Erythroblast (primary cell): ENCODE results near the gene PAK5.

Source experiments
- GATA1 ChIP-seq: IDR thresholded peaks from 2 replicates; pipeline ENCODE4 v1.6.1; 2011; ENCODE audit warnings: low read depth, mild to moderate bottlenecking, control low read depth, low read length, moderate library complexity
- POLR2A ChIP-seq: IDR thresholded peaks from 2 replicates; pipeline ENCODE4 v1.6.1; 2011; ENCODE audit warnings: mild to moderate bottlenecking, low read length

DNA sequence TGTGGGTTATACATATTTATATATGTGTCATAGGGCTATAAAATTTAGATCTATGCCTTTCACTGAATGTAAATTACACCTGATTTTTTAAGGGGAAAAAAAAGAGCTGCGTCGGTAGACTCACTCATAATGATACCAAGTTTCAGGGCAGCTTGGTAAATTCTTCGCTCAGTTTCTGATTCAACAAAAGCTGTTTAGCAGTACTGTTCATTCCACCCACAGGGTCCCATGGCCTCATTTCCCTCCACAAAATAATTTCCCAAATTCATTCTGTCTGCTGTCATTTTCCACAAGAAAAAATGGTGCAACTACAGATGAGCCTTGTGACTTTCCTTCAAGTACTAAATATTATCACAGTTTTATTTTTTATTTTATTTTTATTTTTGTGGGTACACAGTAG, 63.7 kb downstream of the PAK5 start:
- TF ChIP-seq POLR2A (no peak), GATA1 (no peak)
